HG03571 (cell line): ENCODE measurements around the gene PTPRD.
"Not testable (repeated sequence)": the region's sequence is repeated elsewhere in the genome, so short reads cannot be mapped to it uniquely, and the experiment has no call there.

Experiments
- ATAC-seq: cut with Tn5 transposase; IDR thresholded peaks from one replicate; pipeline ENCODE4 v1.9.1; 2021; ENCODE audit not compliant: unreplicated experiment

PTPRD gene

GRCh38 chr9:9998491-9999287, 614.1 kb downstream of the PTPRD start:
- ATAC-seq: no peak

GRCh38 chr9:9997585-9997984, 615.2 kb downstream of the PTPRD start:
- no peak for ATAC-seq

GRCh38 chr9:9996259-9996658, 616.5 kb downstream of the PTPRD start:
- no peak for ATAC-seq

GRCh38 chr9:9992936-9993335, 619.9 kb downstream of the PTPRD start:
- no peak for ATAC-seq

GRCh38 chr9:9973062-9973461, 639.7 kb downstream of the PTPRD start:
- no peak for ATAC-seq

- no peak for ATAC-seq
These were observed 642.3 kb downstream of the PTPRD start for GRCh38 chr9:9970514-9970913.

- ATAC-seq: no peak
These were observed 649.0 kb downstream of the PTPRD start for GRCh38 chr9:9963841-9964240.

GRCh38 chr9:9961934-9962333, 650.9 kb downstream of the PTPRD start:
- ATAC-seq: no peak

- ATAC-seq: no peak
These were observed 651.3 kb downstream of the PTPRD start for GRCh38 chr9:9961487-9961886.

- no peak for ATAC-seq
These were observed 661.1 kb downstream of the PTPRD start for GRCh38 chr9:9951556-9952160.

- ATAC-seq: no peak
These were observed 662.0 kb downstream of the PTPRD start for GRCh38 chr9:9950813-9951212.

- ATAC-seq: no peak
These were observed 662.8 kb downstream of the PTPRD start for GRCh38 chr9:9949978-9950377.

- ATAC-seq: no peak
These were observed 663.4 kb downstream of the PTPRD start for GRCh38 chr9:9949368-9949767.

GRCh38 chr9:9945966-9946365, 666.8 kb downstream of the PTPRD start:
- ATAC-seq: no peak

GRCh38 chr9:9942764-9943424, 669.9 kb downstream of the PTPRD start:
- ATAC-seq: no peak

GRCh38 chr9:9938432-9938831, 674.4 kb downstream of the PTPRD start:
- no peak for ATAC-seq

GRCh38 chr9:9931464-9931863, 681.3 kb downstream of the PTPRD start:
- ATAC-seq: not testable (repeated sequence)

- ATAC-seq: no peak
These were observed 688.4 kb downstream of the PTPRD start for GRCh38 chr9:9924376-9924775.

- ATAC-seq: no peak
These were observed 691.0 kb downstream of the PTPRD start for GRCh38 chr9:9921805-9922204.

GRCh38 chr9:9920425-9921060, 692.3 kb downstream of the PTPRD start:
- ATAC-seq: no peak

GRCh38 chr9:9919174-9919775, 693.5 kb downstream of the PTPRD start:
- no peak for ATAC-seq
